Activated CD8-positive, alpha-beta memory T cell treated with anti-CD3 and anti-CD28 coated beads, Interleukin-2, amount 50 U/mL, for 4 hours (primary cell): ENCODE results near the gene TMEM123.
"Not testable (repeated sequence)": the region's sequence is repeated elsewhere in the genome, so short reads cannot be mapped to it uniquely, and the experiment has no call there.

Source experiments
- DNase-seq: peaks from one replicate; pipeline ENCODE4 v3.0.0-alpha.2; 2020

The TMEM123 gene

DNA sequence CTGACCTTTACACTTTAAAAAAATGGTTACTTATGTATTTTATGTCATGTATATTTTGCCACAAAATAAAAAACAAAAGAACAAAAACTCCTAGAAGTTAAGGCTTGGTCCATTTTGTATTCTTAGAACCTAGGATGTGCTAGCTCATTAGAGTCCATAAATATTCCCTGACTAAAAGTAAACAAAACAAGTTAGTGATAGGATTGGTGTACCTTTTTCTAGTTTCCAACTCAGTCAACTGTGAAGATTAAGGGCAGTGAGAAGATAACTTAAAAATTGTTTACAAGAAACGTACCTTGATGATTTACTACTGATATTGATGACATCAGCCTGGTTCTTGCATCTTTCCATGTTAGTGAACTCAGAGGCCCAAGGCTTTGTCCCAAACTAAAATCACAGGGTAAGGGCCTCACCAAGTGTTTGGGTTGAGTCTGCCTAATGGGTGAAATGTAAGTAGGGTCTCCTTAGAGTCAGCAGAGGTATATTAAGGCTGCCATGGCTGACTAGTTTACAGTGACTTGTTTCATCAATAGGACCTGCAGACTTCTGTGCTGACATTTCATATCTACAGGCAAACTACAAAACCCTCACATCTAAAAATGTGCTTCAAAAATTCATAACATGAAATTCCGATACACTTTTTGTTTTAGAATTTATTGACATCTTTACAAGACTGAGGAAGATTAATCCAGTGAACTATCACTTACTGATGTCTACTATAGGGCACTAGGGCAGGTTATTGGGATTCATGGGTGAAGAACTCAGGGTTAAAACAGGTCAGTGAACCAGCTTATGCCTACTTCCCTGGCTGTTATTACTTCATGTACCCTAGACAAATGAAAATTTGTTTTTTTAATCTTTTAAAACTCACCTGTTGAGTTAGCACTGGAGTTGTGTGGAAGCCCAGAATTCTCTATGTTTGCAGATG lies 4.4 kb downstream of the TMEM123 start:
- DNase-seq = no peak

DNA sequence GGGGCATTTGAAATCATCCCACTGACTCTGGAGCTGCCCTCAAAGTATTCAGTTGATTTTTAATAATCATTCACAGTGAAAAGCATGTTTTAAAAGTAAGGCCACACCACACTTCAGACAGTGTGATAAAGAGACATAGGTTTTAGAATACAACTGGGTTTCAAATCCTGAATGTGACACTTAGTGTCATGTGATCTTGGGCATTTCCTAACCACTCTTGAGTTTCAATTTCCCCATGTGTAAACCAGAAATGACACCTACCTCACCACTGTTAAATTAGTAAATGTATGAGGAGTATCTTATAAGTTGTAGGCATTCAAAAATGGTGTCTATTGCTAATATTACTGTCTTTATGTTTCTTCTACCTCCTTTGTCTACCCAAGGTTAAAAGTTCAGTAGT lies 5.4 kb downstream of the TMEM123 start:
- no peak for DNase-seq

DNA sequence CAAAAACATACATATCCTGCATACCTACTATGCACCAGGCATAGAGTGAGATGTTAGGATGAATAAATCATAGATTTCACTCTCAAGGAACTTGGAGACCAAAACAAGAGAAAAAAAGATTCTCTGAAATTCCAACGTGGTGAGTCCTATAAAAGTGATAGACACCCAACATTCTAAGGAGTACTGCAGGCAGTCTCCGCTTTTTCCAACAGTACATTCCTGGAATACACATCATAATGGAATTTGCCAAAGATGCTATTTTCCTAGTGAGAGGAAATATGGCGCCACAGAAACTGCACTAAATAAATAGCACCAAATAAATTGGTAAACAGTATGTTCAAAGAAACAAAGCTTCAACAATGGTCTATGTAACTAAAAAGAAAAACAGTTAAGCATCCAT lies 6.0 kb downstream of the TMEM123 start:
- no peak for DNase-seq

DNA sequence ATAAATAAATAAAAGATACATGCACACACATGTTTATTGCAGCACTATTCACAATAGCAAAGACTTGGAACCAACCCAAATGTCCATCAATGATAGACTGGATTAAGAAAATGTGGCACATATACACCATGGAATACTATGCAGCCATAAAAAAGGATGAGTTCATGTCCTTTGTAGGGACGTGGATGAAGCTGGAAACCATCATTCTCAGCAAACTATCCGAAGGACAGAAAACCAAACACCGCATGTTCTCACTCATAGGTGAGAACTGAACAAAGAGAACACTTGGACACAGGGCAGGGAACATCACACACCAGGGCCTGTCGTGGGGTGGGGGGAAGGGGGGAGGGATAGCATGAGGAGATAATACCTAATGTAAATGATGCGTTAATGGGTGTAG lies 7.9 kb downstream of the TMEM123 start:
- DNase-seq = not testable (repeated sequence)

DNA sequence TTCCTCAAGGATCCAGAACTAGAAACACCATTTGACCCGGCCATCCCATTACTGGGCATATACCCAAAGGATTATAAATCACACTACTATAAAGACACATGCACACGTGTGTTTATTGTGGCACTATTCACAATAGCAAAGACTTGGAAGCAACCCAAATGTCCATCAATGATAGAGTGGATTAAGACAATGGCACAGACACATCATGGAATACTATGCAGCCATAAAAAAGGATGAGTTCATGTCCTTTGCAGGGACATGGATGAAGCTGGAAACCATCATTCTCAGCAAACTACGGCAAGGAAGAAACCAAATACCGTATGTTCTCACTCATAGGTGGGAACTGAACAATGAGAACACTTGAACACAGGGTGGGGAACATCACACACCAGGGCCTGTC lies 8.4 kb downstream of the TMEM123 start:
- not testable (repeated sequence) for DNase-seq

DNA sequence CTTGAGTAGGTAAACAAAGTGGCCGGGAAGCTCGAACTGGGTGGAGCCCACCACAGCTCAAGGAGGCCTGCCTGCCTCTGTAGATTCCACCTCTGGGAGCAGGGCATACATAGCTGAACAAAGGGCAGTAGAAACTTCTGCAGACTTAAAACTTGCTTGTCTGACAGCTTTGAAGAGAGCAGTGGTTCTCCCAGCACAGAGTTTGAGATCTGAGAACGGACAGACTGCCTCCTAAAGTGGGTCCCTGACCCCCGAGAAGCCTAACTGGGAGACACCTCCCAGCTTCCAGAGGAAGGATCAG lies 13.6 kb downstream of the TMEM123 start:
- not testable (repeated sequence) for DNase-seq

DNA sequence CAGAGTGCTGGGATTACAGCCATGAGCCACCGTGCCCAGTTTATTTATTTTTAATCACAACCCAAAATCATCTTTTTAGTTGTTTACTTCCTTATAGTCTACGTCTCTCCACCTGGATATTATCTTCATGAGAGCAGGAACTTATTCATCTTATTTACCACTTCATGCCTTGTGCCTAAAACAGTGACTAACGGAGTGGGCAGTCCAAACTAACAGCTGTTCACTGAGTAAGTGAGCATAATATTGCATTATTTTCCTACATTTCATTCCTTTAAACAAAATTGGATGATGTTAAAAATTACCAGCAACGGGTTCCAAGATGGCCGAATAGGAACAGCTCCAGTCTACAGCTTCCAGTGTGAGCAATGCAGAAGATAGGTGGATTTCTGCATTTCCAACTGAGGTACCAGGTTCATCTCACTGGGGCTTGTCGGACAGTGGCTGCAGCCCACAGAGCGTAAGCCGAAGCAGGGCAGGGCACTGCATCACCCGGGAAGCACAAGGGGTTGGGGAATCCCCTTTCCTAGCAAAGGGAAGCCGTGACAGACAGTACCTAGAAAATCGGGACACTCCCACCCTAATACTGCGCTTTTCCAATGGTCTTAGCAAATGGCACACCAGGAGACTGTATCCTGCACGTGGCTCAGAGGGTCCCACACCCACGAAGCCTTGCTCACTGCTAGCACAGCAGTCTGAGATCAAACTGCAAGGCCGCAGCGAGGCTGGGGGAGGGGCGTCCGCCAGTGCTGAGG lies 14.1 kb downstream of the TMEM123 start:
- peak; percentile 40 for DNase-seq

DNA sequence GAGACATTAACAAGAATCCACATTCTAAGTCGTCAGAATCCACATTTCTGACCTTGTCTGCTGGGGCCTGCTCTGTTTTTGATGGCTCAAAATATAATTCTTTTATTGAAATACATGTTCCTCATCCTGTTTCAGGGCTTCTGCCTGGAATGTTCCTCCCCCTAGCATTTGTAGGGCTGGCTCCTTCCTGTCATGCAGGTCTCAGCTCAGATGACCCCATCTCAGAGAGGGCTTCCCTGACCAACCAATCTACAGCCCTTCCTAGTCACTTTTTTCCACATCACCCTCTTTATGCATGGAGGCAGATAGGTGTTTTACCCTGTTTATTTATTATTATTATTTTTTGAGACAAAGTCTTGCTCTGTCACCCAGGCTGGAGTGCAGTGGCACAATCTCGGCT lies 14.8 kb downstream of the TMEM123 start:
- no peak for DNase-seq

DNA sequence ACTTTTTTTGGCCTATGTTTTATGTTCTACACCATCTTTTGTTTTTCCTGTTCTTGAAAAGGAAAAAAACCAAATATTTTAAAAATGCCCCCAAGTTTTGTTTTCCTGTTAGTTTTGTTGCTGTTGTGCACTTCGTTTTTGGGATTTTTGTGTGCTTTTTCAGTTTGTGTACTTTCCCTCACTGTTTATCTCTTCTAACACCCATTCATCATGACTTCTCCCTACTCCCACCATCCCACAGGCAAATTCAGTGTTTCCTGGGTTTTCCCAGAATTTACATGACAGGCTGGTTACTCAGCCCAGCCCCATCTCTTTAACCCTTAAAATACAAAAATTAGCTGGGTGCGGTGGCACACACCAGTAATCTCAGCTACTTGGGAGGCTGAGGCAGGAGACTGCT lies 15.6 kb downstream of the TMEM123 start:
- DNase-seq = no peak

DNA sequence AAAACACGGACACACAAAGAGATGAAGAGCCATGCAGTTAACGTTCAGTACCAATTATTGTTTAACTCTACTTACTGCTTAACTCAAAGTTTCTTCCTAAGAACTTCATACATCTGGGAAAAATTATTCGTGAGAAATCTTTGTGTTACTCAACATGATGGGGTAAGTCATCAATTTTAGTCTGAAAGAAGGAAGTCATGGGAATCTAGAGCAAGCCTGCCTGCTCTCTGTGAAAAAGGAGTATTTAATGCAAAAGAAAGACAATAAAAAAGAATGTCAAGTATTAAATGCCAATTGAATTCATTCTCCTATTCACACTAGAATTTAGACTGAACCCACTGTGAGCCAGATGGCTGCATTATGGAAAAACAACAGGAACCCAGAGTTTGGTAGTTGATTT lies 16.0 kb downstream of the TMEM123 start:
- no peak for DNase-seq

DNA sequence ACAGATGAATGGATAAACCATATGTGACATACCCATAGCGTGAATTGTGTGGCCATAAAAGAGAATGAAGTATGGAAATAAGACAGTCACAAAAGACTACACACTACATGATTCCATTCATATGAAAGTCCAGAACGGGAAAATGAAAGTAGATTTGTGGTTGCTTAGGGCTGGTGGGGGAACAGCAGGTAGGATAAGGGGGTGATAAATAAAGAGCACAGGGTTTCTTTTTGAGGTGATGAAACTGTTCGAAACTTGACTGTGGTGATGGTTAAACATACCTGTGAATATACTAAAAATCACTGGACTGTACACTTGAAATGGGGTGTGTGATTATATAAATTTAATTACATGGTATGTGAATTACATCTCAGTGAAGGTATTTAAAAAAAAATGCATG lies 16.9 kb downstream of the TMEM123 start:
- DNase-seq = no peak

DNA sequence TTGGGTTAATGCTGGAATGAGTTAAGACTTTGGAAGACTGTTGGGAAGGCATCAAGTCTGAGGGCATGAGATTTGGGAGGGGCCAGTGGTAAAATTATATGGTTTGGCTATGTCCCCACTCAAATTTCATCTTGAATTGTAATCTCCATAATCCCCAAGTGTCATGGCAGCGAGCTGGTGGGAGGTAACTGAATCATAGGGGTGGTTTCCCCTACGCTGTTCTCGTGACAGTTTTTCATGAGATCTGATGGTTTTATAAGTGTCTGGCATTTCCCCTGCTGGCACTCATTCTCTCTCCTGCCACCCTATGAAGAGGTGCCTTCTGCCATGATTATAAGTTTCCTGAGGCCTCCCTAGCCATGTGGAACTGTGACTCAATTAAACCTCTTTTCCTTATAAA lies 19.0 kb downstream of the TMEM123 start:
- not testable (repeated sequence) for DNase-seq

DNA sequence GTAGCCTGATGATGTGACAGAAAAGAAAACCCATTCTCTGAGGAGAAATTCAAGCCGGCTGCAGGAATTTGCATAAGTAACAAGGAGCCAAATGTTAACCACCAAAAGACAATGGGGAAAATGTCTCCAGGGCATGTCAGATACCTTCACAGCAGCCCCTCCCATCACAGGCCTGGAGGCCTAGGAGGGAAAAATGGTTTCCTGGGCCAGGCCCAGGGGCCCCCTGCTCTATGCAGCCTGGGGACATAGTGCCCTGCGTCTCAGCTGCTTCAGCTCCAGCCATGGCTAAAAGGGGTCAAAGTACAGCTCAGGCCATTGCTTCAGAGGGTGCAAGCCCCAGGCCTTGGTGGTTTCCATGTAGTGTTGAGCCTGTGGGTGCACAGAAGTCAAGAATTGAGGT lies 20.0 kb downstream of the TMEM123 start:
- DNase-seq = not testable (repeated sequence)

DNA sequence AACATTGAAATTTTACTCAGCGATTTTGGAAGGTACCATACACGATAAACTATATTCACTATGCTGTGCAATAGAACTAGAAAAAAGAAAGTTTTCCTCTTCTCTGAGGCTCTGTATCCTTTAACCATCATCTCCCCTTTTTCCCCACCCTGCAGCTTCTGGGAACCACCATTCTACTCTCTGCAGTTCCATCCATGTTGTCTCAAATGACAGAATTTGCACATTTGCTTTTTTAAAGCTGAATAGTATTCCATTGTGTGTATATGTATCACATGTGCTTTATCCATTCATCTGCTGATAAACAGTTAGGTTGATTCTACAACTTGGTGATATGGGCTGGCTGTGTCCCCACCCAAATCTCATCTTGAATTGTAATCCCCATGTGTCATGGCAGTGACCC lies 21.2 kb downstream of the TMEM123 start:
- no peak for DNase-seq

DNA sequence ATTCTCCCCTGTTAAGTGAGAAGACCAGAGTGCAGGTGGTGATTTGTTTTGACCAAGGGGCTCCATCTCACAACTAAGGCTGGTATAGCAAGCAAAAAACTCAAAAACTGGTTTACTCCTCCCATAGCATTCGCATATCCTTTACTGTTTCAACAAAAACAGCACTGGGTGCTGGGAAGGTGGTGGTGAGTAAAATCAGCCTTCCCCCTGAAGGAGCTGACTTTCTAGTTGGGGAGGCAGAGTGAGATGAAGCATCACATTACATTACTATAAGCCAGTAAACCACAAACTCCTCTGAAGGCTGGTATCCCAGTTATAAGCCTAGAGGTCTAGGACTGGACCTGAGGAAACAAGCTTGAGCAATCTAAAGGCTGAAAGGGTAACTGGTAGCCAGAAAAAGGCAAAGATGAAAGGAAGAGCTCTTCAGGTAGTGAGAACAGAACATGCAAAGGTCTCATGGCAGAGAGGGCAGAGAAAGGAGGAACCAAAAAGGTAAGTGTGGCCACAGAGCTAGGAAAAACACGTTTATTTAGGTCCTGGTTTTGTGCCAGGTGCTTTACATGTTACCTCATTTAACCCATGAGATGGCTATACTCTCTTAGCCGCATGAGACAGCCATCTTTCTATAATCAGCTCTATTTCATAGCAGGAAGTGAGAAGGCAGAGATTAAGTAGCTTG lies 22.3 kb downstream of the TMEM123 start:
- DNase-seq = no peak

DNA sequence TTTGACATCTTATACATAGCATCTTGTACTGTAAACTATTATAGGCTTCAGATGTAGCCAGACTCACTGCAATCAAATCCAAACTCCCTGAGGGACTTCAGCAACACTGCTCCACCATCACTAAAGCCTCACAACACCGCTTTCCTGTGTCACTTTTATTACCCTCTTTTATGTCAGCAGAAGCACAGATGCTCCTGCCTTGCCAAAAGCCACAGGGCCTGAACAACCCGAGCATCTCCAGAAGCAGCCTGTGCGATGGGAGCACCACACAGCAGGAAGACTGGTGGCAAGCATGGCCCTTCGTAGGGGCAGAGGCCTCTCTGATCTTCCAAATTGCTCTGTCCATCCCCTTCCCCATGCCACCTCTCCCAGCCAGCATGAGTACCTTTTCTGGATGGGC lies 22.9 kb downstream of the TMEM123 start:
- DNase-seq = no peak

DNA sequence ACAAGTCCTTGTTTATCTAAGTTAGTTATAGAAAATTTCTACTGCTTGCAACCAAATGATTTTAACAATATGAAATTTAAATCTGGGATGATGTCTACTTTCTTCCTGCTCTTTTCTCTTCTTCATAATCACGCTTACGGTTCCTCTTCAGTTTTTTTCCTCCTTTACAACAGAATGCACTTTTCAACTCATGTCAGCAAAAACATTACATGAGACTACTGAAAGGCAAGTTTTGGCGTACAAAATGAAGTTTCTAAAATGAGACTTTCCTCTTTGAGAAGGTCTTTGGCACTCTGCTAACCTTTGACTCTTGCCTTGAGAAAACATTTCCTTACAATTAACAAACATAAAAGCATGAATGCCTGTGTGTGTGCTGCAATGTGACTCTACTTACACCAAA lies 23.3 kb downstream of the TMEM123 start:
- DNase-seq = no peak

DNA sequence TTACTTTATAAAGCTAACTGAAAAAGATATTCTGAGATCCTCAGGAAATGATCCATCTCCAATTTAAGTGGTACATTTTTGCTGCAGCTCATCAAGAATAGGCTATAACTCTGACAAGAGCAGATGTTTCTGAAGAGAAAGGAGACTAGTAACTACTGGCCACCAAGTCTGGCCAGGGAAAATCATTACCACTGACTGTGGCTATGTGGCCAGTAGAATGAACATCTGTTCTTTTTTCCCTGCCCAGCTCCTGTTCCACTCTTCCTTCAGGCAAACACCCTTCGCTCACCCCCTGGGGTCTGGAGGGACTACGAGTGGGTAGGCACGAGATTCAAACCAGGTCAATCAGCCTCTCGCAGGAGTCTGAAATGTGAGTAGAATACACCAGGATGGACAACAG lies 23.9 kb downstream of the TMEM123 start:
- DNase-seq = no peak

DNA sequence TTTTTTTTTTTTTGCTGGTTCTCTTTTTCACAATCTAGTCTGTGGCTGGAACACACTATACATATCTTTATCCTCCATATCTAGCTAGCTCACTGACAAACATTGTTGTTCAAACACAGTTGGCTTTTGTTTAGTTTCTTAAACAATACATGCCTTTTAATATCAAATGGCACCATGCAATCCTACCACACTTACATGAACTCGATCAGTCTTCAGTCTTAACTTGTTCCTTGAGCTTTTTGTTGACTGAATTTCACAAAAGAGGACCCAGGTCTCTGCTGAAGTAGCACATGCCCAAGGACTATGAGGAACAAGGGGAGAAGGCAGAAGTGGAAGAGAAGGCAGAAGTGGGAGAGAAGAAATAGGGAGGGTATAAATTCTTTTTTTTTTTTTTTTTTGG lies 25.5 kb downstream of the TMEM123 start:
- DNase-seq = no peak

DNA sequence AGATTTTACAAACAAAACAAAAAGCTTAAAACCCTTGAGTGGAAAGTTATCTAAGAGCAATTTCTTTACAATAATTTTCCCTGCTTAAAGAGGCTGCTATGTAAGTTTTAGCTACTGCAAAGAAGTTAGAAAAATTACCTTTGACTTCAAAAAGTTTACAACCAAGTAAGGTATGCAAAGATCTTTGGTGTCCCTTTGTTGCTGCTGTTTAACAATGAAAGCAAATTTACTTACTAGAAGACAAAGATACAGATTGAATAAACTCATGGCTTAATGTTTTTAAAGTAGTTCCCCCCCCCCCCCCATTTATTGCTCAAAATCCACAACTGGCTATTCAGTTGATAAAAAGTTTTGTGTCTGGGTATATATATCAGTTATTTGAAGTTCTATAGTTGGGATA lies 26.0 kb downstream of the TMEM123 start:
- DNase-seq = no peak

DNA sequence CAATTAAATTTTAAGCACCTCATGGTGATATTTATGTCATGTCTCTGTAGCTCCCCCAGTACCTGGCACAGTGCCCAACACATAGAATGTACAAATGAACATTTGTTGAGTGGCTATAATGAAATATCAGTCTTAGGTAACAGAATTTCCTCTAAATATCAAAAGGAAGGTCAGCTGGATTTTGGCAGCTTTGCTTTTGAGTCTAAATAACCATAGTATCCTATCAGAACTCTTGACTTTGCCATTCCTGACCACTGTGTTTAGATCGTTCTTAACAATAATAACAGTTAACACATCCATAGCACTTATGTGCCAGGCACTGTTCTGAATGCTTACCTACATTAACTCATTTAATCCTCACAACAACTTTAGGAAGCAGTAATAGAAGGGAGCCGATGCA lies 26.6 kb downstream of the TMEM123 start:
- no peak for DNase-seq

DNA sequence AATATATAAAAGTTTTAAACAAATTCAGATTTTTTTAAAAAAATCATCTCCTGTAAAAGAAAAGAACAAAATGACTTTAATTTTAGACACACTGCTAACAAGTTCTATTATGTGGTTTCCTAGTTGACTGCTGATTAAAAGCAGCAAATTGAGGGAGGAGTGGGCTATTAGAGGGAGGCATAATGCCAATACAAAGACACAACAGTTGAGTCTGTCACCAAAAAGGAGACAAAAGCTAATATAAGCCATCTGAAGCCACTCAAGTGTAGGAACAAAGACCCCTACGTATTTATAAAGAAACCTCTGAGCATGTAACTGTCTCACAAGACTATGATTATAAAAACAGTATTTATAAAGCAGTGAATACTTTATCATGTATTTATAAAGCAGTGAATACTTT lies 28.6 kb downstream of the TMEM123 start:
- DNase-seq = no peak

DNA sequence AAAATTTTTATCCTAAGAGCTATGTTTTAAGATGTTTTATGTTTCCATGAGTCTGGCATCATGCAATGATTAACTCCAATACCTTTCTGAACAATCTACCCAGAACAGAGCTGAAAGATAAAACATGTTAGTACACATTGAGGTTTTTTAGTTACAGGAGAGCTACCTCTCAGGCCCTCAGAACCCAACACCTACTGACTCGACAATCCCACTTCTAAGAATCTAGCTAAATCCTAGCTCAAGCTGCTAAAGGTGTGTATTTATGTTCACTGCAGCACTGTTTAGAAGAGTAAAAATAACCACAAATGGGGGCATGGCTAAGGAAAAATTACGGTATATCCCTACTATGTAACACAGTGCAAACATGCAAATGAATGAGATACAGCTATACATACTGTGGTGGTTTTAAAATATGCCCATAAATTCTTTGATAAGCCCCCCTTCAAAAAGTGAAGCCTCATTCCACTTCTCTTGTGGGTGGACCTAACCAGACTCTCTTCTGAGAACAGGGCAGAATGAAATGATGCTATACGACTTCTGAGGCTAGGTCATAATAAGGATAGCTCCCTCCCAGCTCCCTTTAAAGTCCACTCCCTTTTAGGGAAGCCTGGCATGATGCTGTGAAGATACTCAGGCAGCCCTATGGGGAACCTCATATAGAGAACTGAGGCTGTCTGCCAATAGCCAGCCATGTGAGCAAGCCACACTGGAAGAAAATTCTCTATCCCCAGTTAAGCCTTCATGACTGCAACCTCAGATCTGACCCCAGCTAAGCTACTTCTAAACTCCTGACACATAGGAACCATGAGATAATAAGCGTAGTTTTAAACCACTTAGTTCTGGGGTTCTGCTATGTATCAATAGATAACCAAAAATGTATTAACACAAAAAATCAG lies 29.5 kb downstream of the TMEM123 start:
- no peak for DNase-seq
